Measurements from ENCODE around the gene MAN1B1.

The MAN1B1 gene

GRCh38 chr9:137083394-137084004 is 3.3 kb upstream of the MAN1B1 start:
- Mint-ChIP-seq H3K4me1 (ENCODE audit: low read depth) (peaks cover 22% of the 10 kb centered on the region), H3K27ac (no peak overlapping the region), H3K36me3 (ENCODE audit: low read depth) (peaks cover 10% of the 10 kb centered on the region), H3K4me3 (no peak overlapping the region), H3K9me3 (no peaks in the 10 kb centered on the region), H3K27me3 (ENCODE audit: low read depth) (no peaks in the 10 kb centered on the region)

- Mint-ChIP-seq H3K4me1 (ENCODE audit: low read depth) (peaks cover 28% of the 10 kb centered on the region), H3K4me3 (no peak overlapping the region), H3K27me3 (ENCODE audit: low read depth) (no peaks in the 10 kb centered on the region), H3K27ac (no peak overlapping the region), H3K9me3 (no peaks in the 10 kb centered on the region), H3K36me3 (ENCODE audit: low read depth) (peaks cover 17% of the 10 kb centered on the region)
Measured at GRCh38 chr9:137084526-137084925, 2.3 kb upstream of the MAN1B1 start.

- Mint-ChIP-seq H3K27me3 (ENCODE audit: low read depth) (no peaks in the 10 kb centered on the region), H3K4me1 (ENCODE audit: low read depth) (peaks cover 28% of the 10 kb centered on the region), H3K4me3 (peak overlapping the region; percentile 93), H3K9me3 (no peaks in the 10 kb centered on the region), H3K36me3 (ENCODE audit: low read depth) (peaks cover 14% of the 10 kb centered on the region), H3K27ac (peak overlapping the region; percentile 90)
Measured at GRCh38 chr9:137085920-137086530, 760 bp upstream of the MAN1B1 start.

GRCh38 chr9:137087409-137087925 is 682 bp downstream of the MAN1B1 start:
- peak overlapping the region; percentile 86 for H3K4me3 Mint-ChIP-seq
- peaks cover 15% of the 10 kb centered on the region for H3K36me3 Mint-ChIP-seq (ENCODE audit: low read depth)
- peak overlapping the region; percentile 87 for H3K27ac Mint-ChIP-seq
- no peaks in the 10 kb centered on the region for H3K27me3 Mint-ChIP-seq (ENCODE audit: low read depth)
- peaks cover 28% of the 10 kb centered on the region for H3K4me1 Mint-ChIP-seq (ENCODE audit: low read depth)
- no peaks in the 10 kb centered on the region for H3K9me3 Mint-ChIP-seq

- Mint-ChIP-seq H3K9me3 (no peaks in the 10 kb centered on the region), H3K4me1 (ENCODE audit: low read depth) (peaks cover 33% of the 10 kb centered on the region), H3K4me3 (peak overlapping the region; percentile 86), H3K27ac (peak overlapping the region; percentile 87), H3K36me3 (ENCODE audit: low read depth) (peaks cover 20% of the 10 kb centered on the region), H3K27me3 (ENCODE audit: low read depth) (no peaks in the 10 kb centered on the region)
Measured at GRCh38 chr9:137088121-137088520, 1.3 kb downstream of the MAN1B1 start.

GRCh38 chr9:137089232-137089947 is 2.6 kb downstream of the MAN1B1 start:
- H3K4me1 Mint-ChIP-seq (ENCODE audit: low read depth) = peaks cover 35% of the 10 kb centered on the region
- H3K27ac Mint-ChIP-seq = no peak overlapping the region
- H3K36me3 Mint-ChIP-seq (ENCODE audit: low read depth) = peaks cover 23% of the 10 kb centered on the region
- no peaks in the 10 kb centered on the region for H3K9me3 Mint-ChIP-seq
- H3K27me3 Mint-ChIP-seq (ENCODE audit: low read depth) = no peaks in the 10 kb centered on the region
- no peak overlapping the region for H3K4me3 Mint-ChIP-seq

GRCh38 chr9:137095664-137096517 is 9.1 kb downstream of the MAN1B1 start:
- Mint-ChIP-seq H3K36me3 (ENCODE audit: low read depth) (peaks cover 38% of the 10 kb centered on the region), H3K27me3 (ENCODE audit: low read depth) (no peaks in the 10 kb centered on the region), H3K27ac (peak overlapping the region; percentile 99), H3K4me1 (ENCODE audit: low read depth) (peaks cover 23% of the 10 kb centered on the region), H3K4me3 (peak overlapping the region; percentile 84), H3K9me3 (no peaks in the 10 kb centered on the region)

- Mint-ChIP-seq H3K4me1 (ENCODE audit: low read depth) (peaks cover 24% of the 10 kb centered on the region), H3K4me3 (no peak overlapping the region), H3K27ac (peak overlapping the region; percentile 99), H3K27me3 (ENCODE audit: low read depth) (no peaks in the 10 kb centered on the region), H3K9me3 (no peaks in the 10 kb centered on the region), H3K36me3 (ENCODE audit: low read depth) (peaks cover 34% of the 10 kb centered on the region)
Measured at GRCh38 chr9:137096785-137097546, 10.2 kb downstream of the MAN1B1 start.

- no peaks in the 10 kb centered on the region for H3K27me3 Mint-ChIP-seq (ENCODE audit: low read depth)
- H3K27ac Mint-ChIP-seq = no peak overlapping the region
- no peak overlapping the region for H3K4me3 Mint-ChIP-seq
- H3K36me3 Mint-ChIP-seq (ENCODE audit: low read depth) = peaks cover 27% of the 10 kb centered on the region
- peaks cover 19% of the 10 kb centered on the region for H3K4me1 Mint-ChIP-seq (ENCODE audit: low read depth)
- H3K9me3 Mint-ChIP-seq = no peaks in the 10 kb centered on the region
Measured at GRCh38 chr9:137097761-137098462, 11.1 kb downstream of the MAN1B1 start.

- Mint-ChIP-seq H3K27ac (no peak overlapping the region), H3K27me3 (ENCODE audit: low read depth) (no peaks in the 10 kb centered on the region), H3K4me1 (ENCODE audit: low read depth) (peaks cover 17% of the 10 kb centered on the region), H3K4me3 (no peak overlapping the region), H3K9me3 (no peaks in the 10 kb centered on the region), H3K36me3 (ENCODE audit: low read depth) (peaks cover 24% of the 10 kb centered on the region)
Measured at GRCh38 chr9:137099231-137099630, 12.4 kb downstream of the MAN1B1 start.

- Mint-ChIP-seq H3K4me3 (no peak overlapping the region), H3K27me3 (ENCODE audit: low read depth) (no peaks in the 10 kb centered on the region), H3K36me3 (ENCODE audit: low read depth) (peaks cover 17% of the 10 kb centered on the region), H3K27ac (no peak overlapping the region), H3K9me3 (no peaks in the 10 kb centered on the region), H3K4me1 (ENCODE audit: low read depth) (peaks cover 1% of the 10 kb centered on the region)
Measured at GRCh38 chr9:137103206-137103999, 16.6 kb downstream of the MAN1B1 start.

GRCh38 chr9:137105814-137106661 is 19.3 kb downstream of the MAN1B1 start:
- H3K4me1 Mint-ChIP-seq (ENCODE audit: low read depth) = peaks cover 3% of the 10 kb centered on the region
- no peak overlapping the region for H3K27ac Mint-ChIP-seq
- H3K4me3 Mint-ChIP-seq = no peak overlapping the region
- H3K36me3 Mint-ChIP-seq (ENCODE audit: low read depth) = peaks cover 14% of the 10 kb centered on the region
- no peaks in the 10 kb centered on the region for H3K9me3 Mint-ChIP-seq
- no peaks in the 10 kb centered on the region for H3K27me3 Mint-ChIP-seq (ENCODE audit: low read depth)

Measured in T-helper 1 cell treated with Interleukin-12 subunit alpha and Interleukin-12 subunit beta and Interleukin-4 antibody, amounts not matched to agents 30 μg/mL and 1 μg/mL, for 36 hours (primary cell).